SK-MEL-5 (cell line): ENCODE measurements around the gene HMSD. TPM values are rescaled to one million over a fixed set of nuclear protein-coding genes. Genes with fewer than 3 reads are reported as not detected.
A peak's percentile ranks its signal among the peaks of the same experiment; 100 is the strongest.
"Not testable (repeated sequence)": the region's sequence is repeated elsewhere in the genome, so short reads cannot be mapped to it uniquely, and the experiment has no call there.

Experiments used
- DNase-seq: peaks from one replicate; pipeline ENCODE4 v3.0.0-alpha.2; 2016; ENCODE audit warnings: low read depth, low spot score
- in situ Hi-C: cut with HindIII; loops from 2 replicates; pipeline ENCODE4 v1.10.0; 2016; ENCODE audit warnings: low sequenced_read_pairs, high pct_unique_total_duplicates, low pct_unique_long_range_greater_than_20kb
- total RNA-seq: library from RNA; depleted of rRNA; stranded (reverse); fragments of >200 nt; shearing (Covaris generic); gene quantifications from 2 replicates; pipeline ENCODE4 v1.2.3, GENCODE V29; 2014

Gene HMSD
- total RNA-seq, 1 experiment from 2014 or later: not detected

DNA sequence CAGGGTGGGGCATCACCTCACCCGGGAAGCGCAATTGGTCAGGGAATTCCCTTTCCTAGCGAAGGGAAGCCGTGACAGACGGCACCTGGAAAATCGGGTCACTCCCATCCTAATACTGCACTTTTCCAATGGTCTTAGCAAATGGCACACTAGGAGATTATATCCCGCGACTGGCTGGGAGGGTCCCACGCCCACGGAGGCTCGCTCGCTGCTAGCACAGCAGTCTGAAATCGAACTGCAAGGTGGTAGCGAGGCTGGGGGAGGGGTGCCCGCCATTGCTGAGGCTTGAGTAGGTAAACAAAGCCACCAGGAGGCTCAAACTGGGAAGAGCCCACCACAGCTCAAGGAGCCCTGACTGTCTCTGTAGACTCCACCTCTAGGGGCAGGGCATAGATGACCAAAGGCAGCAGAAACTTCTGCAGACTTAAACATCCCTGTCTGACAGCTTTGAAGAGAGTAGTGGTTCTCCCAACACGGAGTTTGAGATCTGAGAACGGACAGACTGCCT, 8.5 kb upstream of the HMSD start:
- in situ Hi-C loops, DNase-seq: not testable (repeated sequence)

DNA sequence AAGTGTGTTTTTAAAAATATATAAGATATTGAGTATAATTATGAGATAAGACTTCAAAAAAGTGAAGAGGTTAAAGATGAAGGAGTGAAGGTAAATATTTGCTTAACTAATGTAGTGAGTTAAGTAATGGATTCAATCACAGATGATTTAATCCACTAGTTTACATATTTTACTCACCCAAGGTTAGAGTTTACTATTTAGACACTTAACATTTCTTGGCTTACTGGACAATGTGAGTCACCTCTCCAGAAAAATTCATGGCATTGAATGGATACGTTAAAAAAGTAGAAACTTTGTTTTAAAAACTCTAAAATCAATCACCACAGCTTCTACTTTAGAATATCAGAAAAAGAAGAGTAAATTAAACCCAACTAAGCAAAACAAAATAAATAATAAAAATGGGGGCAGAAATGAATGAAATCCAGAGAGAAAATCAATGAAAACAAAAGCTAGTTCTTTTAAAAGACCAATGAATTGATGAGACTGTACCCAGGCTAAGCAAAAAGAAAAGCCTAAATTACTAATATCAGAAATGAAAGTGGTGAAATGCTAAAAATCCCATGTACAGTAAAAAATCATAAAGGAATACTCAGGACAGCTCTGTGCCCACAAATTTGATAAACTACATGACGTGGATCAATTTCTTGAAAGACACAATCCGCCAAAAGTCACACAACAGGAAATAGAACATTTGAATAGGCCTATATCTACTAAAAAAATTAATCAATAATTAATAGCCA, 1.9 kb upstream of the HMSD start:
- DNase-seq: no peak
- in situ Hi-C loops: no loop called here

DNA sequence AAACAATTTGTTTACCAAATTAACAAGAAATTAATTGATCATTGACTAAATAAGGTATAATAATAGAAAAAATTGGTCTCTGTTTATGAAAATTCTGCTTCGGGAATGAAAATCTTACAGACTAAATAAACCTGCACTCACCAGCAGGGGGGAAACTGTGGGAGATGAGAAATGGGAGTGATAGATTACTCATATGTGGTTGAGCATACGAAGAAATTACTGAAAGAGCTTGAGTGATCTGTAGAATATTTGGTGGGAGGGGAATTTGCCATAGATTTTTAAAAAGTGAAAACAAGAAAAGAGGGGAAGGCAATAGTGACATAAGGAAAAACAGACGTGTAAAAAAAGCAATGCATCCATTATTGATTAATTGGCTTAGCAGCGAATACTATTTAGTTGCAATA, 2.2 kb downstream of the HMSD start:
- no peak for DNase-seq
- in situ Hi-C loops: no loop called here

- in situ Hi-C loops: no loop called here
- no peak for DNase-seq
These were observed 4.7 kb downstream of the HMSD start for GRCh38 chr18:63953811-63954210.

DNA sequence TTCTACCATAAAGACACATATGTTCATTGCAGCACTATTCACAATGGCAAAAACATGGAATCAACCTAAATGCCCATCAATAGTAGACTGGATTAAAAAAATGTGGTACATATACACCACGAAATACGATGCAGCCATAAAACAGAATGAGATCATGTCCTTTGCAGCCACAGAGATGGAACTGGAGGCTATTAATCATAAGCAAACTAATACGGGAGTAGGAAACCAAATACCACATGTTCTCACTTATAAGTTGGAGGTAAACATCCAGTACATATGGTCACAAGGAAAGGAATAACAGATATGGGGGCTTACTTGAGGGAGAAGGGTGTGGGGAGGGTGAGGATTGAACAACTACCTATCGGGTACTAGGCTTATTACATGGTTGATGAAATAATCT, 7.7 kb downstream of the HMSD start:
- no peak for DNase-seq
- in situ Hi-C loops: no loop called here

DNA sequence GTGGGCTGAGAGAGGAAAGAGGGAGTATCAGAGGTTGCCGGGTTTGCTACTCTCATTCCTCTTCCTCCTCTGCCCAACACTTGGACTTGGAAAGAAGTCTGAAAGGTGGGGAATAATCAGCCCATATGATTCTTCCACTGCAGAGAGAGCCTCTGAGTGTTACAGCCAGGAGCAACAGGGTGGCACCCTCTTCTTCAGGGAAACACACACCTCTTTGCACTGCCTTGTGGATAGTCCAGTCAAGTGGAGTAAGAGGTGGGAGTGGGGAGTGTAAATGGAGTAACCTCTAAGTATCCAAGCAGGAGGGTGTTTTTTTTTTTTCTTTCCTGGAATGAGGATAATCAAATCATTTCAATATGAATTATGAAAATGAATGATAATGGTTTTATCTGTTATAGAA, 11.8 kb downstream of the HMSD start:
- in situ Hi-C loops: no loop called here

DNA sequence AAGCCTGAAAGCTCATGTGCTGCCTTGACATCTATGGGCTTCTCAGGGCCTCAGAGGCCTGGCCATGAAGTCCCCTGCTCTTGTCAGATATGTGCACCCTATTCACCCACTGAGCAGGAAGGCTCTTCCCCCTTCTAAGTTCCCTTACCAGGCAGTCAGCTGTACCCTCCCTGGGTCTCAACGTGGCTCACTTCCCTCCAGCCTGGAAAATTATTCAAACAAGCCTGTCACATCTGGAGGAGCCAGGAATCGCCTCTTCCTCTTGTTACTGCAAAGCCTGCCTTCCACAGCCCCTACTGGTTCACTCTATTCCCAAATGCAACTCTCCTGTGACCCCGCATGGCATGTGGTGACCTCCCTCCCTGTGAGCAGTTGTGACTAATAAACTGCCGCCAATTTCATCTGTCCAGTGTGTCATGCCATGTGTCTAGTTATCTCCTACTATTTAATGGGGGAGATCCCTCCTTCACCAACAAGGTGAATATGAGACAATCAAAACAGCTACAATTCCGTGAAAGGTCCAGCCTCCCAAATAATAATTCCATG, 12.4 kb downstream of the HMSD start:
- no peak for DNase-seq
- in situ Hi-C loops: no loop called here

More for the DNA sequence above, 11.8 kb downstream of the HMSD start:
- DNase-seq: no peak

GRCh38 chr18:63962137-63962536, 13.0 kb downstream of the HMSD start:
- in situ Hi-C loops: no loop called here
- DNase-seq: no peak

- in situ Hi-C loops: no loop called here
- DNase-seq: peak; percentile 69
These were observed 14.6 kb downstream of the HMSD start for GRCh38 chr18:63963615-63964256.

DNA sequence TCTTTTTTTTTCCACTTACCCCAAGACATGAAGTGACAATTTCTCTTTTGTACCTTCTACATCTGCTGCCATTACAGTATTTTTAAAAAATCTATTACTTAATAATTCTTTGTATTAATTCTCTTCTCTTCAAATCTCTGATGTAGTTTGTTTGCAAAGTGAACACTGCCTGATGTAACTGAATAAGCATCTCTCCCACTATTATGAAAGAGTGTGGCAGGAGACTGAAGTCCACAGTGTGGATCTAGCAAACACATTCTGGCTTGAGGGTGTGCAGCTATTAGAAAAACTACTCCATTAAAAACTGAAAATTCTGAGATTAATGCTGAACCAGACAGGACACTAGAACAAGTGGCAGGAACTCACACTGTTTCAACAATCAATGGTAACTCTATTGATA, 15.8 kb downstream of the HMSD start:
- no peak for DNase-seq
- in situ Hi-C loops: no loop called here

DNA sequence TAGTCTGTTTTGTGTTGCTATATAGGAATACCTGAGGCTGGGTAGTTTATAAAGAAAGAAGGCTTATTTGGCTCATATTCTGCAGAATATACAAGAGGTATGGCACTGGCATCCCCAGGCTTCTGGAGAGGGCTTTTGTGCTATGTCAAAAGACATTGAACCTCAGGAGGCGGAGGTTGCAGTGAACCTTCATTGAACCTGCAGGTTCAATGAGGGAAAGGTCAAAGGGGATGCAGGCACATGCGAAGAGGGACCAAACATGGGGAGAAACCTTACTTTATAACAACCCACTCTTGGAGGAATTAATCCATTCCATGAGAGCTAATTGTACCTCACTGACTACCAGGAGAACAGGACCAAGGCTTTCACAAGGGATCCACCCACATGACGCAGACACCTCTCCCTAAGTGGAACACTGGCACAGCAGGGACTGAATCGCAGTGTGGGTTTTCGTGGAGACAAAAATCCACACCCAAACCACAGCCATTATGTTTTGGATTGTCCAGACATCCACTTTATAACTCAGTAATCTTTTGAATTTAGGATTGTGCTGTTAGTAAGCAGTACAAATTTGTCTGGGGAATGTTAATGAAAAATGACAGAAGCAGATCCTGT, 16.7 kb downstream of the HMSD start:
- in situ Hi-C loops: no loop called here
- DNase-seq: no peak

- in situ Hi-C loops: no loop called here
- peak; percentile 89 for DNase-seq
These were observed 21.1 kb downstream of the HMSD start, which contains the start of gene SERPINB8 for GRCh38 chr18:63969942-63970808. Gene SERPINB8, plus strand, starts transcription at chr18:63970081. Its CDS starts 8,228 bp downstream, at chr18:63978309.

- peak; percentile 9 for DNase-seq
- in situ Hi-C loops: no loop called here
These were observed 21.7 kb downstream of the HMSD start for GRCh38 chr18:63970809-63971205.

DNA sequence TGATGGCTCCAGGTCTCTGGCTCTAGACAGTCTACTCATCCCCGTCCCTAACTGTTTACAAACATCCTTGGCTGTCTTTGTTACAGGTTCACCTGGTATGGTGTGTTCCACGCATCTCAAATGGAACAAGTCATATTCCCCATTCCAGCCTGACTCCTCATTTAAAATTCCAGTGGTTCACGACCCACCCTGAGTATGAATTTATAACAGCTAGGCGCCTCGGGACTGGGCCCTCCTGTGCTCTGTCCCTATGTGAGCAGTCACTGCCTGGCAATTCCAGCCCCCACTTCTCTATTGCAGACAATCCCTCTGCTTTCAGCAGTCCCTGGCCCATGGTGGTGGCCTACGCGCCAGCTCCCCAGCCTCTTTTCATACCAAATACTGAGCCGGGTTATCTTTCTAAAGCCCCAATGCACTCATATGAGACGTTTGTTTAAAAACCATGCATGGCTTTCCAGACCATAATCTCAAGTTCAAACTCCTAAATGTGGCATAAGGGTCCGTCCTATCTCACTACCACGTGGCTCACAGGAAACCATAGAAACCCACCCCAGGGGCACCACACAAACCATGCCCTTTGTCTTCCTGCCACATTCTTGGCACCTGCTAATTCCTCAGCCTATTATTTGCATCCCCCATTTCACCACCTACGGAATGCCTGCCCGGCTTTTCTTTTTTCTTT, 22.4 kb downstream of the HMSD start:
- in situ Hi-C loops: no loop called here
- DNase-seq: no peak

- in situ Hi-C loops: no loop called here
- DNase-seq: no peak
These were observed 22.9 kb downstream of the HMSD start for GRCh38 chr18:63972002-63972376.

GRCh38 chr18:63974991-63975390, 25.9 kb downstream of the HMSD start:
- in situ Hi-C loops: no loop called here
- peak; percentile 65 for DNase-seq

GRCh38 chr18:63975628-63976027, 26.5 kb downstream of the HMSD start:
- DNase-seq: no peak
- in situ Hi-C loops: no loop called here
